HEK293T (cell line): ENCODE measurements around the gene ADORA2B.

Experiments used
- ARNT ChIP-seq: fragments of 450-650 bp; IDR thresholded peaks from 2 replicates; pipeline ENCODE4 v1.6.1; 2017; ENCODE audit warnings: mild to moderate bottlenecking
- BHLHE40 ChIP-seq: fragments of 450-650 bp; IDR thresholded peaks from 2 replicates; pipeline ENCODE4 v1.6.1; 2016; ENCODE audit warnings: mild to moderate bottlenecking, moderate library complexity, borderline replicate concordance
- CTBP1 ChIP-seq: fragments of 450-650 bp; IDR thresholded peaks from 2 replicates; pipeline ENCODE4 v1.6.1; 2016; ENCODE audit warnings: borderline replicate concordance
- ELF4 ChIP-seq: fragments of 450-650 bp; IDR thresholded peaks from 2 replicates; pipeline ENCODE4 v1.6.1; 2017; ENCODE audit warnings: antibody characterized with exemption
- FOXA1 ChIP-seq: fragments of 450-650 bp; IDR thresholded peaks from 2 replicates; pipeline ENCODE4 v1.6.1; 2016; ENCODE audit warnings: mild to moderate bottlenecking
- FOXK2 ChIP-seq: fragments of 450-650 bp; IDR thresholded peaks from 2 replicates; pipeline ENCODE4 v1.6.1; 2016; ENCODE audit warnings: mild to moderate bottlenecking
- FOXM1 ChIP-seq: fragments of 450-650 bp; IDR thresholded peaks from 2 replicates; pipeline ENCODE4 v1.6.1; 2017; ENCODE audit warnings: mild to moderate bottlenecking, borderline replicate concordance
- HDGF ChIP-seq: fragments of 450-650 bp; IDR thresholded peaks from 2 replicates; pipeline ENCODE4 v1.6.1; 2017; ENCODE audit warnings: antibody characterized with exemption, borderline replicate concordance
- L3MBTL2 ChIP-seq: fragments of 450-650 bp; conservative IDR thresholded peaks from 2 replicates; pipeline ENCODE4 v1.6.1; 2016; ENCODE audit warnings: mild to moderate bottlenecking
- SP1 ChIP-seq: fragments of 450-650 bp; IDR thresholded peaks from 2 replicates; pipeline ENCODE4 v1.6.1; 2017
- SUZ12 ChIP-seq: fragments of 450-650 bp; IDR thresholded peaks from 2 replicates; pipeline ENCODE4 v1.6.1; 2016; ENCODE audit warnings: mild to moderate bottlenecking
- ZNF384 ChIP-seq: fragments of 450-650 bp; IDR thresholded peaks from 2 replicates; pipeline ENCODE4 v1.6.1; 2016
- TF ChIP-seq, protein P1 (sequence below): fragments of 450-650 bp; IDR thresholded peaks from 2 replicates; pipeline ENCODE4 v1.6.1; 2016

DNA sequence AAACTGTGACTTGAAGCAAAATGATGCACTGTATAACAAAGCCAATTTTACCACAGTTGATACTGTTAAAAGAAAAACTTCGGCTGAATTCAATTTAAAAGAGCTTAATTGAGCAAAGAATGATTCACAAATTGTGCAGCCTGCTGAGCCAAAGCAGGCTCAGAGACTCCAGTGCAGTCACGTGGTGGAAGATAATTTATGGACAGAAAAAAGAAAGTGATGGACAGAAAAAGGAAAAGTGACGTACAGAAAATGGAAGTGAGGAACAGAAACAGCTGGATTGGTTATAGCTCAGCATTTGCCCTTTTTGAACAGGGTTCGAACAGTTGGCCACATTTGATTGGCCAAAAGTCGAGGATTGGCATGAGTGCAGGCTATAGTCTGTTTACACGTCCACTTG, 28.9 kb downstream of the ADORA2B start:
- TF ChIP-seq HDGF (no peak), SP1 (no peak), CTBP1 (no peak), FOXM1 (no peak), FOXK2 (no peak), BHLHE40 (no peak), L3MBTL2 (no peak), ZNF384 (no peak), ARNT (no peak), ELF4 (no peak), SUZ12 (no peak), FOXA1 (no peak)
- TF ChIP-seq, protein P1, sequence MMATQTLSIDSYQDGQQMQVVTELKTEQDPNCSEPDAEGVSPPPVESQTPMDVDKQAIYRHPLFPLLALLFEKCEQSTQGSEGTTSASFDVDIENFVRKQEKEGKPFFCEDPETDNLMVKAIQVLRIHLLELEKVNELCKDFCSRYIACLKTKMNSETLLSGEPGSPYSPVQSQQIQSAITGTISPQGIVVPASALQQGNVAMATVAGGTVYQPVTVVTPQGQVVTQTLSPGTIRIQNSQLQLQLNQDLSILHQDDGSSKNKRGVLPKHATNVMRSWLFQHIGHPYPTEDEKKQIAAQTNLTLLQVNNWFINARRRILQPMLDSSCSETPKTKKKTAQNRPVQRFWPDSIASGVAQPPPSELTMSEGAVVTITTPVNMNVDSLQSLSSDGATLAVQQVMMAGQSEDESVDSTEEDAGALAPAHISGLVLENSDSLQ, result peak; percentile 24; the same call in 1 of the 2 replicates
